Urinary bladder (tissue), 4 donors: ENCODE data around the gene PITPNM3. TPM values are rescaled to one million over a fixed set of nuclear protein-coding genes. Genes with fewer than 3 reads are reported as not detected.

ENCODE experiments used
- DNase-seq: peaks from one replicate; pipeline ENCODE4 v3.0.0-alpha.2; 2015; ENCODE audit errors: extremely low spot score
- H3K27ac ChIP-seq: one replicate; pipeline ENCODE4 v1.5.1; 2013; ENCODE audit warnings: low read depth, mild to moderate bottlenecking, moderate library complexity
- H3K36me3 ChIP-seq: one replicate; pipeline ENCODE4 v1.6.1; 2013; ENCODE audit warnings: mild to moderate bottlenecking, moderate library complexity; ENCODE audit not compliant: insufficient read depth
- H3K4me1 ChIP-seq: one replicate; pipeline ENCODE4 v1.6.1; 2013; ENCODE audit warnings: mild to moderate bottlenecking, moderate library complexity; ENCODE audit not compliant: insufficient read depth
- H3K4me3 ChIP-seq: one replicate; pipeline ENCODE4 v1.5.1; 2013; ENCODE audit warnings: low read depth, low read length
- WGBS: extraction: QIAGEN DNeasy Blood & Tissue Kit; methylation state at CpG from one replicate; pipeline ENCODE4 v1.1.7; 2013; 5-methylcytosine and 5-hydroxymethylcytosine counted together
- polyA plus RNA-seq: library from polyadenylated mRNA; stranded (reverse); fragments of 200-250 nt; gene quantifications from one replicate; pipeline ENCODE4 v1.2.3, GENCODE V29; 2013
- small RNA-seq: library from RNA; depleted of rRNA; stranded (forward); fragments of <200 nt; gene quantifications from one replicate; pipeline ENCODE3, GENCODE V24; 2014
- total RNA-seq: library from RNA; depleted of rRNA; stranded (reverse); fragments of >200 nt; gene quantifications from one replicate; pipeline ENCODE4 v1.2.3, GENCODE V29; 2014
- donor health status: healthy with polysubstance abuse.
- donor health status: healthy.

PITPNM3 gene
- total and polyA plus RNA-seq, 2 donors = 2.3 to 10.1 TPM

DNA sequence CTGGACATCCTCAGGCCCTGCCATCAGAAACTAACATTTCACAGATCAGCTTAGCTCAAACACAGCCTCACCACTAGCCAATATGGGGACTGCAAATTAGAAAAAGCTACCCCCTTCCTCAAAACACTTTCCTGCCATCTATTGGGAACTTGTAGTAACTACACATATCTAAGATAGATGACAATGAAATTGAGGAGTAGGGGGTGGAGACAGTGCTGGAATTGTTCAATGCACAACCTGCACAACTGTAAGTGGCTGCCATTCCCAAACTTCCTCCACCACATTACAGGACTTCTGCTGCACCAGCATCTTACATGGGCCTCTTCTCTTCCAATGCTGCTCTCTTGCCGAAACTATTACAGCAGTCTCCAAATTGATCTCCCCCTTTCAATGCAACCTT is 143.3 kb downstream of the PITPNM3 start:
- Histone ChIP-seq H3K4me1 (no peaks in the 10 kb centered on the region), H3K36me3 (no peaks in the 10 kb centered on the region), H3K4me3 (no peak overlapping the region), H3K27ac (no peak overlapping the region)
- 98% methylated on average over 1 of the region's 1 CpG for WGBS
- DNase-seq = no peak

DNA sequence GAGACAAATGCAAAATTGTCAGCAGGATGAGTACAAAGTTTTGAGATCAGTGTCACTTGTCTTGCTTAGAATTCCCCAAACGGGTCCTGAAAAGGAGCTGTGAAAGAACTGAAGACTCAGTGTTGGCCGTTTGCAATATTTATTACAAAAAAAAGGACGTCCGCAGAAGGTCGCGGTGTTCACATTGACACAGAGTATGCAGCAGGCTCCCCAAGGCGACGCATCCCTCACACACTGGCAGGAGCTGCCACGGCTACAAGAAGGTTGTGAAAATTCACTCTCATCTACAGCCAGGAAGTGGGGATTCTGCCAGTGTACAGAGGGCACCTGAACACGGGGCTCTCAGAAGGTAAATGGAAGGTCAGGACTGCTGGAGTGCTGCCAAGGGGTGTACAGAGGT is 147.6 kb downstream of the PITPNM3 start:
- DNase-seq = no peak
- no peaks in the 10 kb centered on the region for H3K4me1 ChIP-seq
- H3K4me3 ChIP-seq = no peak overlapping the region
- H3K27ac ChIP-seq = no peak overlapping the region
- no peaks in the 10 kb centered on the region for H3K36me3 ChIP-seq
- WGBS = 65% methylated on average over 10 of the region's 10 CpGs

DNA sequence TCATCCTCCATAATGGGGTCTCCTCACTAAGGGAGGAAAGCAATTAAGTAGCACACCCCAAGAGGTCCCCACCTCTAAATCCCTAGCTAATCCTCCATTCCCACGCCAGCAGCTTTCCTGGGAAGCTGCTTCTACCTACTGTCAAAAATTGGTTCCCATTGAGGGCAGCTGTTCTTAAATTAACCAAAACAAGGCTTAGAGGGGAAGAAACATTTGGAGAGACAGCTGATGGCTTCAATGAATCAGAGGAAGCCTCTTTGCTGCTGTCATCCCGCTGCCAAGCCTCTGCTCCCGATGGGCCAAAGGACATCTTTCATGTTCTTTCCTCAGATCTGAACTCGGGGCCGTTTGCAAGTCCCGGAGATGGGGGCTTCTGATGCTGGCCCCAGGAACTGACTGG is 148.1 kb downstream of the PITPNM3 start:
- Histone ChIP-seq H3K4me1 (no peaks in the 10 kb centered on the region), H3K36me3 (no peaks in the 10 kb centered on the region), H3K4me3 (no peak overlapping the region), H3K27ac (no peak overlapping the region)
- no peak for DNase-seq
- 65% methylated on average over 6 of the region's 6 CpGs for WGBS

DNA sequence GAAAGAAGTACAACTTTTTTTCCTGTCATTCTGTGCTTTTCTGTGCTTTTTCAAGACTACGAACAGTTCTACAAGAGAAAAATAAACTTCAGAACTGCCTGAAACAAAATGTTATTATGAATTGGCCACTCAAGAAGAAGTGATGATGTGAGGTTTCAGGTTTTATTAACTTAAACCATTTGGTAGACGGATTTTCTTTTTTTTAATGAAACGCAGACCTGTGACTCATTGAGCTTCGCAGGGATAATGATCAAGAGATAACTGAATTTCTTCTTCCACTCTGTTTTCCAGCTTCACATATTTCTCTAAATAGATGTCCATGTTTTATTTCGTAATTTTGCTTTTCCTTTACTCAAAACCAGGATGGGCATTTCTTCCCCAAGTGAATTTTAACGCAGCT is 154.1 kb downstream of the PITPNM3 start:
- 58% methylated on average over 6 of the region's 6 CpGs for WGBS

More for the DNA sequence above, 154.1 kb downstream of the PITPNM3 start:
- H3K36me3 ChIP-seq = no peaks in the 10 kb centered on the region
- H3K4me1 ChIP-seq = no peaks in the 10 kb centered on the region
- no peak overlapping the region for H3K27ac ChIP-seq
- H3K4me3 ChIP-seq = no peak overlapping the region
- DNase-seq = no peak

Small RNA genes lying within 50 kb of the gene (small RNA-seq; reads per million reads assigned to genes)
- gene RF00017 (not detected), gene RNA5SP435 (not detected)

Other genes starting within 250 kb of the PITPNM3 start
- not detected for gene AIPL1, start 121.4 kb downstream of the PITPNM3 start, total RNA-seq
- gene AIPL1, start 121.4 kb downstream of the PITPNM3 start, polyA plus RNA-seq = not detected
- 14.2 TPM for gene PIMREG, start 112.1 kb downstream of the PITPNM3 start, total RNA-seq
- 0.41 TPM for gene PIMREG, start 112.1 kb downstream of the PITPNM3 start, polyA plus RNA-seq
- gene KIAA0753, start 84.2 kb upstream of the PITPNM3 start, total RNA-seq = 23.7 TPM
- gene KIAA0753, start 84.2 kb upstream of the PITPNM3 start, polyA plus RNA-seq = 8.5 TPM
- gene TXNDC17, start 84.5 kb upstream of the PITPNM3 start, total RNA-seq = 34.0 TPM
- gene TXNDC17, start 84.5 kb upstream of the PITPNM3 start, polyA plus RNA-seq = 164 TPM
- gene MED31, start 95.0 kb upstream of the PITPNM3 start, total RNA-seq = 16.9 TPM
- 12.8 TPM for gene MED31, start 95.0 kb upstream of the PITPNM3 start, polyA plus RNA-seq
- 1.2 TPM for gene C17orf100, start 95.2 kb upstream of the PITPNM3 start, total RNA-seq
- gene C17orf100, start 95.2 kb upstream of the PITPNM3 start, polyA plus RNA-seq = 3.0 TPM
- gene SLC13A5, start 156.8 kb upstream of the PITPNM3 start, total RNA-seq = not detected
- 0.10 TPM for gene SLC13A5, start 156.8 kb upstream of the PITPNM3 start, polyA plus RNA-seq
- 90.9 TPM for gene XAF1, start 199.5 kb upstream of the PITPNM3 start, total RNA-seq
- 30.2 TPM for gene XAF1, start 199.5 kb upstream of the PITPNM3 start, polyA plus RNA-seq
- 0.90 TPM for gene FBXO39, start 219.7 kb upstream of the PITPNM3 start, total RNA-seq
- gene FBXO39, start 219.7 kb upstream of the PITPNM3 start, polyA plus RNA-seq = 0.56 TPM